Activated CD8-positive, alpha-beta memory T cell treated with anti-CD3 and anti-CD28 coated beads, Interleukin-2, amount 50 U/mL, for 24 hours (primary cell): ENCODE data around the gene COL5A1.
"Not testable (repeated sequence)": the region's sequence is repeated elsewhere in the genome, so short reads cannot be mapped to it uniquely, and the experiment has no call there.

Experiments
- DNase-seq: peaks from one replicate; pipeline ENCODE4 v3.0.0-alpha.2; 2020; ENCODE audit errors: extremely low read depth

The COL5A1 gene

DNA sequence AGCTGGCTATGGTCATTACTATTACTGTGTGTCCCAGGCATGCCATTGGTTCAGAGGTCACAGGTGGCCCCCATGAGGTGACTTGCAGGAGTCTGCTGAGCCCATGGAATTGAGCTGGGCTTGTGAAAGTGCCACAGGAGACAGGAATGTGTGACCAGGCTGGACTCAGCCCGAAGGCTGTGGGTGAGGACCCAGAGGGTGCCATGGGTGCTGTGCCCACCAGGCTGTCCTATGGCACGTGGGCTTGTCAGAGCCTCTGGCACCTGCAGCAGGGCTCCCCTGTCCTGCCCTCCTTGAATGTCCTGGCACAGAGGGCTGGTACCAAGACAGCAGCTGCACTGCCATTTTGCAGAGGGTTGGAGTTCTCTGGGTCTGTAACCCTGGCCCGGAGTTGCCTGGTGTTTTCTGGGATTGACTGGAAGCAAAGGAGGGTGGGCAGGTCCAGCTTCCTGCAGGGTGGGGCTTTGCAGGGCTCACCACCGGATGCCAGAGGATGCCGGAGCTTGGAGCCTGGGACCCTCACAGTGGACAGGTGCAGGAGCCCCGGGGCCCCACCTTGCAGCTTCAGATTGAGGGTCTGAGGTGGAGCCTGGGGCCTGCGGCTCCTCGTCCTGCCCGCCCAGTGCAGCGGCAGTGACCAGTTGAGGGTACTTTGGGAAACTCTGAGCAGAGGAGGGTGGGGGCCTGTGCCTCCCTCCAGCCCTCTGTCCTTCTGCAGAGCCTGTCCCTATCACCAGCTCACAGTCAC is 14.2 kb downstream of the COL5A1 start:
- no peak for DNase-seq

DNA sequence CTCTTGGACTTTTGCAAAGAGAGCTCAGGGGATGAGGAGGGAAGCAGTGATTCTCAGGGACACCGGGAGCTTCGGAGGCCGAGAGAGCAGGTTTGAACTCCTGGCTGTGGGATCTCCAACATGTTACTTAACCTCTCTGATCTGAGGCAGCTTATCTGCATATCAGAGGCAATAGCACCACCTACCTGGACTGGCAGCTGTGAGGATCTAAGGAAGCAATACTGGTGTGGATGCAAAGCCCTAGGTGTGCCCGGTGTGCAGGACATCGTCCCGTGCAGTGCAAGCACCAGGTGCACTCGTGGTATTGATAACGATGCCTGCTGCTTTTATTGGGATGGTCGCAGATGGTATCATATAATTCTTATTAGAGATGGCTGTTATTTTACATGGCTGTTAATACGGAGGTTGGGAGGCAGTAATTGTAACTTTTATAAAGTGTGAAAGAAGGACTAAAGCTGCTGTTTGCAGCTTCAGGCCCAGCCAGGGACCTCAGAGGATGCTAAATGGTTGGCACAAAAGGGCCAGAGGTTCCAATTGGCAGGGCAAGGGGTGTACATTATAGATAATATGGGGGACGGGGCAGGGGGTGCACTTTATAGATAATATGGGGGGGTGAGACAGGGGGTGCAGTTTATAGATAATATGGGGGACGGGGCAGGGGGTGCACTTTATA is 14.9 kb downstream of the COL5A1 start:
- DNase-seq: no peak

DNA sequence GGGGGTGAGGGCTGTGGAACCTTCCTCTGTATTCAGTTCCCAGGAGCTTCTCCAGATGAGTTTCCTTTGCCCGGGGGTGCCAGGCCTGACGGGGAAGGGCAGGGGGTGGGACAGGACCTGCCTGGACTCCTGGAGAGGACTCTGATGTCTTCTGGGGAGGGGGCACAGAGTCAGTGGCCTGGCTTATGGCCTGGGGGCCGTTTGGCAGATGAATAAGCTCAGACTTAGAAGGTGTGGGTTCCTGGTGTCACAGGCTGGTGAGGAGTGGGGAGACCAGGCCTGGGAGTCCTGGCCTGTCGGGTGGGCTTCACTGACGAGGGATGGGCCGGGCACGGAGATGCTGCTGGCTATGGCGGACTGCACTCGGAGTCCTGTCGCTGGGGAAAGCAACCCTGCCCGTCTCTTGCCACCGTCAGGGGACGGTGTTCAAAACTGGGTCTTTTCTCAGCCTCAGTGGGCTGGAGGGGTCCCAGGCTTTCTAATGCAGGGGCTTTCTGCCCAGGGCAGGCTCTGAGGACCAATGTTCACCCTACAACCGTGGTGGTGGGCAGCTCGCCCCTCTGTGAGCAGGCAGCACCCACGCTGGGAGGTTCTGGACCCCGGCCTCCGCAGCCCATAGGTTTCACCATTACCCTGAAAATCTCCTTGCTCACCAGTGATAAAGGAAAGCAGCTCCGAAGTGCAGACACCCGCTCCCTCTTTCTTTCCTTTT is 16.2 kb downstream of the COL5A1 start:
- no peak for DNase-seq

DNA sequence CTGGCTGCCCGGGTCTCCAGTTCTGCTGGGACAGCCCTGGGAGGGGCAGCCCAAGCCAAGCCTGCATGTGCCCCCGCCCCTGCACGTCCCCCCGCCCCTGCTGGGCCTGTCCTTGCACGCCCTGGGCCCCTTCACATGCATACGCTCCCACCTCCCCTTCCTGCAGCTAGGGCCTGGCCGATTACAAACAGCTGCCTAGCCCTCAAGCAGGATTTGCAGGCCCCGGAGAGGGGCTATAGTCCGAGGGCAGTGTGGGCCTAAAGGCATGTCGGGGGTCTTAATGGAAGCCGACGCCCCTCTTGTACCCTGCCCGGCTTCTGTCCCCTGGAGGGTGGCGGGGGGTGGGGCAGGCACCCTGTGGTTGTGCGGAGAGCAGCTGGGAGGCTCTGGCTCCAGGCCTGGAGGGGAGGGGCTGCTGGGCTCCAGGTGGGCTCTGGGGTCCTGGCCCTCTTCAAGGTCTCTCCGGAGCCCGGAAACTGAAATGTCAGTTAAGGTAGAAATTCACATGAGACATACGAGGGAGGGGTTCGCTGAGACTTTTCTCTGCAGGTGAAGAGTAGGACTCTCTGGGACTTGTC is 16.9 kb downstream of the COL5A1 start:
- no peak for DNase-seq

DNA sequence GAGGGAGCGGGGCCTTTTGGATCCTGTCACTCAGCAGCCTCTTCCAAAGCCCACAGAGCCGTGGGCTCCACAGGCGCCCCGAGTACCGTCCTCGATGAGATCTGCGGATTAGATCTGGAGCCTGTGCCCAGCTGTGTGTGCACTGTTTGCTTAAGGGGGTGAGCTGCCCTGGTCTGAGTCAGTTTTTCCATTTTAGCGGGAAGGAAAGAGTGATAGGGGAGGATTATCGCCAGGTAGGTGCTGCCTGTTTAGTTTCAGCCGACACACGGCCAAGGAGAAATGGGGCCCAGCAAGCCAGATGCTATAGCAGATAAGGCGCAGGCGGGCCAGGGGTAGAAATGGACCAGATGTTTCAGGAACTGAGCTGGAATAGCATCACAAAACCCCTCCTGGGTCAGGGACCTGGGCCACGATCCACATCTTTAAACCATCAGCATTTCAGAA is 18.1 kb downstream of the COL5A1 start:
- DNase-seq: no peak

DNA sequence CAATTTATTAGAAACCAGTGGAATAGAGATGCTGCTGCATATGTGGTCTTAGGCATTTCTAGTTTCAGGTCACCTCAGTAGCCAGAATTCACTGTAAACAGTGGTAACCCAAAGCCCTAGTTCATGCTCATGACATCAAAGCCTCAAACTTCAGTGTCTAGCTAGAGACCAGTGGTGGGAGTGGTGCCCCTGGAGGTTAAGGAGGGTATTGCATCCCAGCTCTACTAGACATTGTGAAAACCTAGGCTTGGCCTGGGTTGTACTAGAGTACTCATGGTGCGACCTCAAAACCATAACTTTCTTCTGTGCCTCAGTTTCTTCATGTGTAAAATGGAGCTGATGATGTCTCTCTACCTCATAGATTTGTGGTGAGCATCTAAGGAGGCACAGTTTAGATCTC is 18.8 kb downstream of the COL5A1 start:
- DNase-seq: no peak

DNA sequence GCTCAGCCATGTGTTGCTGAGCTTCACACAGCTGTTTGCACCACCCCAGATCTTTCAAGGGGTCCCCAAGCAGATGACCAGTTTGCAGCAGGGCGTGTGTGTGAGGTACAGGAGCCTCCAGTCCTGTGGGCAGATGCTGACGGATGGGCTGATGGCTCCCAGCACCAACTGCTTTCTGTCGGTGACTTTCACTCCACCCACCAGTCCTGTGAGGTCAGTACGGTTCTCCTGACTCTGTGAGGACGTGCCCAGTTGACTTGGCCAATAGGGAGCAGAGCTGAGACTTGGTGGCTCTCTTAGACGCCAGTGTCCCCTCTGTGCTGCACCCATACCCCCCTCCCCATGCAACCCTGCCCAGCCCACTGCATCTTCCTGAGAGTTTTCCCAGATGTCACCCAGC is 19.7 kb downstream of the COL5A1 start:
- DNase-seq: no peak

DNA sequence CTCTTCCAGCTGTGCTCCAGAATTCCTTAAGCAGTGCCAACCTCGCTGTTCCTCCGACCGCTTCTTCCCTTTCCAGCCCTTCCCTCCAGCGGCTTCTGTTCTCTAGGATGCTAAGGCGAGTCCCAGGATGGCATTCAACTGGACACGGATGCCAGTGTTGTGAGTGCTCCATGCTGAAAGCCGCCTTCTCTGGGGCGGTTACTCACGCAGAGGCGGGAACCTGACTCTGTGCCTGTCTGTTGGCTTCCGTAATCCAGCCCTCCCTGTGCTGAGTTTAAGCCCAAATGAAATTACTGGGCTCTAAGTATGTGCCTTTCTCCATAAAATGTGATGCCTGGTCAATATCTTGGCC is 20.2 kb downstream of the COL5A1 start:
- no peak for DNase-seq

DNA sequence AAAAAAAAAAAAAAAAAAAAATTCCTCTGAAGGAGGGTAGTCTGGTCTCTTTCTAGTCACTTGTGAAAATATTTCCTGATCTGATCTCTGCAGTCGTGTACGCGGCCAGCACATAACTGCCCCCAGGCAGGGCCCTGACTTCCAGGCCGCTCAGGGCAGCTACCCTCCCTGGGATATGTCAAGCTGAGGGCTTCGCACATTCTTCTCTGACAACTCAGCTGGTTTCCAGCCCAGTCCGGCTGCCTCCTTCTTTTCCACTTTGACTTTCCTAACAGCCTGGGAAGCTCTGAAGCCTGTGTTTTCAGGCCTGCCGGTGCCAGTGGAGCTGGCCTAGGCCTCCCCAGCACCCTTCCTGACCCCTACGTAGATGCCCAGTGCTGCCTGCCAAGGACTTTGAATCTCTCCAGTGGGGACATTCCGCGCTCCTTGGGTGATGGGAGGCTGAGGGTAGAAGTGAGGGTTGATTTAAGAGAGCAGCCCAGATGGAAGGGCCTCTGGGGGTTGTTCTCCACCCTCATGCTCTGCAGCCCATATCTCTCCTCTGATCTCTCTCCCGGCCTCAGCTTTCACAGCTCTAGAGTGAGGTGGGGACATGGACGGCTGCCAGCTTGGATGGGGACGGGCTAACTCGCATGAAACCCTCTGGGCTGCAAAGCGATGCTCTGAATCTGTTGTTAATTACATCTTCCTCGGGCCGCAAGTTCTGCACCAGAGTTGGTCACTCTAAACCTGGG is 20.7 kb downstream of the COL5A1 start:
- DNase-seq: no peak

DNA sequence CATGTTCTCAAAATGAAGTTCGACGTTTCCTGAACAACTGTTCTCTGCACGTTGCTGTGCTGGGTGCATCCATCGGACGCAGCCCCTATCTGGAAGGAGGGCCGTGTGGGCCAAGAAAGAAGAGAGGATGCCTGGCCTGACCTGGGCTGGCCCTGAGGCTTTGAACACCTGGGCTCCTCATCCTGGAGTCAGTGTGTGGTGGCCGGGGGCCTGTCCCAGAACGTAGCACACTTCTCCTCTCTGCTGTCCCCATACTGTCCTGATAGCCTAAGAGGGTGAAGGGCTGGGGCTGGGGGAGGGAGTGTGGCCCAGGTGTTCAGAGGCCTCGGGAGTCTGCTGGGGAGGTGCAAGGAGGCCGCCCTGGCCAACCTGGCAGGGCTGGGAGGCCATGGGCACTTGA is 21.5 kb downstream of the COL5A1 start:
- DNase-seq: no peak

DNA sequence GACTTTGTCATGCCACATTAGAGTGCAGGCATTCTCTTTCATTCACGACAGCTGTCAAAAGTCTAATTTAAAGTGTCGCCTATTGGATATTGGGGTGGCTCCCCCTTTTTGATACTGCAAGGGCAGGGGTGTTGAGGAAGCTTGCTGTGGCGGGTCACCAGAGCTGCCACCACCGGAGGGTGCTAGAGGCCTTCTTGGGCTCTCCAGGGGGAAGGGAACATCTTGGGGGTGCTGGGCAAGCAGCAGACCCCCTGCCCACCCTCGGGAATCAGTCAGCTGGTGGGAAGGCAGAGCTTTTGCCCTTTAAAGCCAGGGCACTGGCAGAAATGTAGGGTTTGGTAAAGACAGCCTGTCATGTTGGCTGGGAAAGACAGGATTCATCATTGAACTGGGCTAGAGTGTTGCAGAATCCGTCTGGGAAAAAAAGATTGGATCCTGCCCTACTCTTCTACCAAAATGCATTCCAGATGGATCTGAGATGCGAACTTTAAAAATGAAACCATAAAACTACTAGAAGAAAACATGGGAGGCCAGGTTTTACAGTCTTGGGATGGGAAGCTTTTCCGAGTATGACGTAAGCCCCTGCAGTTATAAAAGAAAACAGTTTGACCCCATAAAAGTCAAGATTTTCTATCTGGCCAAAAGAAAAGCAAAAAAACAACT is 22.3 kb downstream of the COL5A1 start:
- no peak for DNase-seq

DNA sequence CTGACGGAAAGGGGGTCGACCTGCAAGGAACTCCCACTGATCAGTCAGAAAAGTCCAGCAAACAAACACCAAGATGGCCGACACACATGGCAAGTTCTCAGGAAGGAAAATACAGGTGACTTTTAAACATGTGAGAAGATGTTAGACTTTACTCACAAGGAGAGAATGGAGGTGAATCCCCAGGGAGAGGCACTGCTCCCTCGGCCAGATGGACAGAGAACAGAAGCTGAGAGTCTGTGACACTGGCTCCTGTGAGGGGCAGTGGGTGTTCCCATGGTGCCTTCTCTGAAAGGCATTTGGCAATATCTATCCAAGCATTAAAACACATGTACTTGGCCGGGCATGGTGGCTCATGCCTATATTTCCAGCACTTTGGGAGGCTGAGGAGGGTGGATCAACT is 22.8 kb downstream of the COL5A1 start:
- DNase-seq: no peak

DNA sequence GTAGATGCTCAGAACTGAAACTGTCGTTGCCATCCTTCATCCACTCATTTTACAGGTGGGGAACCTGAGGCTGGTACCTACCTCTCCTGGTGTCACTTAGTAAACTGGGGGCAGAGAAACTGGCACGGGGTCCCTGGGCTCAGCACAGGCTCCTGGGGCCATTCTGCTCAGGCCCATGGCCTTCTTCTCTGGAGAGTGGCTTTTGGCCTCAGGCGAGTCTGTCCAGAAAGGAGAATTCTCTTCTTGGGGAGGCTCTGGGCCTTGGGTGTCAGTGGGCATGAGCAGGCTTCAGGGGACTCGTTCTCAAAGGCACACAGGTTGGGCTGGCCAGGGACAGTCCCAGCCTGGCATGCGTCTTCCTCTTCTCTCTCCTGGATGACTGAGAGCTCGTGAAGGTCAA is 24.6 kb downstream of the COL5A1 start:
- DNase-seq: no peak

DNA sequence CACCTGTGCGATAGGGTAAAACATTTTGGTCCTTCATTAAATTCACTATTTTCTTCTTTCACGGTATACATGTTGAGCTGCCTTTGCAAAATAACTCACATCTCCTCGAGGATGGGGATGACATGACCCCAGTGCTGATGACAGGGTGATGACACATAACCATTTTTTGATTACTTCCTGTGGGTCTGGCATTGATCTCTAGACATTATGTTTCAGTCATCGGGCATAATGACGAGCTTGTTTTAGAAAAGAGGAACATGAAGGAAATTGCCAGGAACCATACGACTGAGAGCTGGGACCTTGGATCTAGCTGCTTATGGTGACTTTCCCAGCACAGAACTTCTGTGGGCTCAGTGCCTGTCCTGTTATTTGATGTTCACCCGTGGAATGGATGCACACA is 25.2 kb downstream of the COL5A1 start:
- no peak for DNase-seq

DNA sequence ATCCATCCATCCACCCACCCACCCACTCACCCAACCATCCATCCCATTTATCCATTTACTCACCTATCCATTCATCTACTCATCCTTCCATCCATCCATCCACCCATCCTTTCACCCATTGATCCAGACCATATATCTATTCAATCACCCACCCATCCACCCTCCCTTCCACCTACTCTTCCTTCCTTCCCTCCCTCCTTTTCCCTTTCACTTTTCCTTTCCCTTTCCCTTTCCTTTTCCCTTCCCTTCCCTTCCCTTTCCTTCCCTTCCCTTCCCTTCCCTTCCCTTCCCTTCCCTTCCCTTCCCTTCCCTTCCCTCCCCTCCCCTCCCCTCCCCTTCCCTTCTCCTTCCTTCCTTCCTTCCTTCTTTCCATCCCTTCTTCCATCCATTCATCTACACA is 27.4 kb downstream of the COL5A1 start:
- DNase-seq: not testable (repeated sequence)

DNA sequence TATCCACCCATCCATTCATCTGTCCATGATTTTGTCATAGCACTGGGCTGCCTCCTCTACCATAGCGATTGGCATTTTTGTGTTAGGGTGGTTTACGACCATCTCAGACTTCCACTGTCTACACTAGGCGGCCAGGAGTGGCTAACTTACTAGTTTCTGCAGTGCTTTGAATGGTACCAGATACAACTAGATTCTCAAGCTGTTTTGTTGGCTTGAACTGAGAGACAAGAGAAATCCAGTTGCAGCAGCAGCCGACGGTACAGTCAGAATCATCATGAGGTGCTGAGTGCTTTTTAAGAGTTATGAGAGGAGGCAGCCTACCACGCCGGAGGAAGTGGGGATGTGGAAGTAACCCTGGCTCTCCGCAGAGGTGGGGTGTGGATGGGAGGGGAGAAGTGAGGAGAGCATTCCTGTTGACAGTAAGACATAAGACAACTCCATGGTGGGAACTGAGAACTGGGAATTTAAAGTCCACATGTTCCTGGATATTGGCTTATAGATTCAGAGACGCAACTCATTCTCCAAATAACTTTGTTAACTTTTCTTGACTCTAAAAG is 27.9 kb downstream of the COL5A1 start:
- no peak for DNase-seq

DNA sequence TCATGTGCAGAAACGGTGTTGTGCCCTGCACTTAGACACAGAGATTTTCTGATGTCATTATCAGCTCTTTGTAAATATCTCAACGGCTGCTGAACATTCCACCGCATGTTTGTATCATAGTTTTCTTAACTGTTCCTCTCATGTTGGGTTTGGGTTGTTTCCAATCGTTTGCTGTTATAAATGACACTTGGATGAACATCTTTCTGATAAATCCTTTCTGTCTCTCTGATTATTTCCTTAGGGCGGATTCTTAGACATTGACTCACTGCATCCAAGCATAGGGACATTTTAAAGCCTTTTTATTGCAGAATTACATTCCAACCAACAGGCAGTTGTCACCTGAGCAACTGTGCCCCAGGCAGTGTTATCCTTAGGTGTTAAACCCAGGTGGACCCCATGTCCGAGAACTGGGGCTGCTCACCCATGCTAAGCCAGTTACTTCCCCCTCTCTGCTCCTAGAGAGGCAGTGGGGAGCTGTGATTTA is 28.5 kb downstream of the COL5A1 start:
- no peak for DNase-seq

DNA sequence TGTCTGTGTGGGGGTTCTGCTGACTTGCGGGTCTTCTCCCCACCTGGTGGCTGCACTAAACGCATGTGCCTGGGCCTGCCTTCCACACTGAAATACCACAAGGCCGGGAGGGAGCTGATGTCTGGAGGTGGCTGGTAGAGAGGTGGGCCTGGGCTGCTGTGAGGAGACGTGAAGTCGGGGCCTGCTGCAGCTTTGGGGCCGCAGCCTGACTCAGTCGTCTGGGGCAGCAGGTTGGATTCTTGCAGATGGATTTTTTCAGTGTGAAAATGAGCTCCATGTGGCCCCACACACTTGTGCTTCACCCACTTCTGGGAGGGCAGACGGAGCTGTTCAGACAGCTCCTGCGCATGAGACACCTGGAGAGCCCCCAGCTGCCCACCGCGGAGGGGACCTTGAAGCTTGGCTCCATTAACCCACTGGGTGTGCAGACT is 29.3 kb downstream of the COL5A1 start:
- DNase-seq: no peak

DNA sequence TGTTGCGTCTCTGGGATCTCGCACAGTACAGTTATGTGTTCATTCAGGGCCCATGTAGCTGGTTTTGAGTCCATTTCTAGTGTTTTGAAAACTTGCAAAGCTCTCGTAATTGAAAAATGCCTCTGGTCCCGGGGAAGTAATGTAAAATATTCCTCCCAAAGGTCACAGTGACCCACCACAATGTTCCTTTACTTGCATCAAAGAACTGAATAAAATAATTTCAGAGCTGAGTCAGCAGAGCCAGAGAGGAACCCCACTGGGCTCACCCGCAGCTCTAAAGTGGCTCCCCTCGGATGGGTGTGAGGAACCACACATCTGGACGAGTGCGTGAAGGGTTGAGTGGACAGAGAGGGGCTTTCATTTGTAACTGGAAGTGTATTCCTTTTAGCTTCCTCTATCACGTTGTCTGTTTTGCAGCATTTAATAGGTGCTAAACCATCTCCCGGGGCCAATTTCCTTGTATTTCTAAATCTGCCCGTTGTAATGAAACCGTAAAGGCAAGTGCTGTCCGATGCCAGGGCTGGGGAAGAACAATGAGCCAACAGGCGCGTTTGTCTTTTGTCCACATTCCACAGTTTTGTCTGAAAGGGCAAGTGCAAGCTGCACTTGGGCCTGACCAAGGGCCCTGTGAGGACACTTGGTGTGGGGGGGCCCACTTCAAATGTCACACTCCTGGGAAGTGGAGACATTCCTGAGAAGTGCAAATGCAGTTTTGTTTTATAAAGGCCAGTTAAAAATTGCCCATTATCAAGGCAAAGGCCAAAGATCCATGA is 29.9 kb downstream of the COL5A1 start:
- no peak for DNase-seq

DNA sequence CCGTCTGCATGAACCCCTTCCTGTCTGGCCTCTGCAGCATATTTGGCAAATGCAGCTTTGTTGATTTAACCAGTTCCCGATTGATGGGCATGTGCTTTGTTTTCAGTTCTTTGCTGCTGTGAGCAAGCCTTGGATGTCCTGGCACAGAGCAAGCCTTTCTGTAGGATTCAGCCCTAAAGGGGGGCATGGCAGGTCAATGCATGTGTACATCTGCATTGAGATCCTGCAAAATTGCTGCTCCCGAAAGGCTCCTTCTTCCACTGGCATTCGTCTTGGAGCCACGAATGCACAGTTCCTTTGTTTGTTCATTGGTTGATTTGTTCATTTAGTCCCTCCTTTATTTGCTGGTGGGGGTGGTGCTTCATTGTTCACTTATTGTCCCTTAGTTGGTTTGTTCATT is 34.8 kb downstream of the COL5A1 start:
- no peak for DNase-seq
